Measurements from ENCODE around the gene ST7. TPM values are rescaled to one million over a fixed set of nuclear protein-coding genes. Genes with fewer than 3 reads are reported as not detected.
"Not testable (repeated sequence)": the region's sequence is repeated elsewhere in the genome, so short reads cannot be mapped to it uniquely, and the experiment has no call there.

Gene ST7
- polyA plus RNA-seq, 1 donor from 2014 or later, result 4.4 TPM

DNA sequence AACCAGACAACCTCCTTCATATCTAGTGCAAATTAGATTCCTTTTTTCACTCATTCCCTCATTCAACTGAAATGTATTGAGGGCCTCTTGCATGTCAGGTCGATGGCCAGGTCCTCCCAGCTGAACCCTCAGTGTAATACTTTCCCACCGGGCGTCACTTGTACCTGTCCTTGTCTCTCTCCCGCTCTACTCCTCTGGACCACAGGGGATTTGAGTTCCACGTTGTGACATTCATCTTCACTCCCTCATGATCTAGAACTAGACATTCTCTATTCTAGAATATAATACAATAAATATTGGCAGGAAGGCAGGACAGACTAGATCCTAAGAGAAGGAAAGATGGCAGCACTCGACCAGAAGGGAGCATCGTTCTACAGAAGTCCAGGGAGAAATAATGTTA, 285.6 kb downstream of the ST7 start:
- Mint-ChIP-seq H3K36me3 (peaks cover 7% of the 10 kb centered on the region), H3K4me3 (no peak overlapping the region), H3K9me3 (peaks cover 1 to 5% (median 2%) of the 10 kb centered on the region in 3 donors), H3K27me3 (peaks cover 2% of the 10 kb centered on the region), H3K4me1 (no peaks in the 10 kb centered on the region), H3K27ac (no peak overlapping the region)

DNA sequence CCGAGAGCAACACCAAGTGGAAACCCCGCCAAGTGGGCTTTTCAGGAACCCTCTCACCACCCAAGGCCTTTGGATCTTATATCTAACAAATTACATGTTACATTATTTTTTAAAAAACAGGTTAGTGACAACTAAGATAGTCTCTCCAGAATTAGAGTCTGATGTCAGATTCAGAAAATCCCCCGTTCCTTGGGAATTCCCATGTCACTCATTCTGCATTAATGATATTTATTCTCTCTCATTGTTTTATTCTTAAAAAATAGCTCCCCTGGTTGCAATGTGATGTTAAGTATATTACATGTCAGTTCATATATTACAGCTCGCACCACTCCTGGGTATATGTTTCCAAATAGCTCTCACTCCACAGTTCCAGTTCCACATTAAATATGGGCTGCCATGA, 287.8 kb downstream of the ST7 start:
- H3K36me3 Mint-ChIP-seq, result peaks cover 6% of the 10 kb centered on the region
- peaks cover 2% of the 10 kb centered on the region for H3K27me3 Mint-ChIP-seq
- no peak overlapping the region for H3K27ac Mint-ChIP-seq
- H3K9me3 Mint-ChIP-seq, result peaks cover 2 to 11% (median 3%) of the 10 kb centered on the region in 3 donors
- H3K4me3 Mint-ChIP-seq, result no peak overlapping the region
- H3K4me1 Mint-ChIP-seq, result no peaks in the 10 kb centered on the region

DNA sequence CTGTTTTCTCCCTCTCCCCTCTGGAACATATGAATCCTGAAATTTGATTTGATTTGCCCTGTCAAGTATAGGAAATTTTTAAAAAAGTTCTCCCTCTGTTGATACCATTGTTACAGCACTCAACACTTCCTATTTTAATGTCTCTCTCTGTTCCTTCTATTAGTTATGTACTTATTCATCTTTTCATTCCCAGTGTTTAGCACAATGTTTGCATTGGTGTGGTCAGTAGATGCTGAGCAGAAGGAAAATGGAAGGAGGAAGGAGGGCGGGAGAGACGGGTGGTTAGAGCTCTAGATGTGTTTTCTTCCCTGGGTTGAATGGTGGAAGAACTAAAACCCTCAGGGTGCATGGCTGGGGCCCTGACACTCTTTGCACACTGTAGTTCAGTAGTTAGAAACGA, 290.1 kb downstream of the ST7 start:
- H3K4me1 Mint-ChIP-seq, result no peaks in the 10 kb centered on the region
- peaks cover 2 to 8% (median 5%) of the 10 kb centered on the region in 3 donors for H3K9me3 Mint-ChIP-seq
- H3K36me3 Mint-ChIP-seq, result peaks cover 7% of the 10 kb centered on the region
- H3K27ac Mint-ChIP-seq, result no peak overlapping the region
- no peak overlapping the region for H3K4me3 Mint-ChIP-seq
- H3K27me3 Mint-ChIP-seq, result peaks cover 2% of the 10 kb centered on the region

GRCh38 chr7:117245703-117246102, 292.4 kb downstream of the ST7 start:
- not testable (repeated sequence) for H3K27ac Mint-ChIP-seq, H3K4me3 Mint-ChIP-seq, H3K36me3 Mint-ChIP-seq, H3K9me3 Mint-ChIP-seq, H3K27me3 Mint-ChIP-seq, H3K4me1 Mint-ChIP-seq

DNA sequence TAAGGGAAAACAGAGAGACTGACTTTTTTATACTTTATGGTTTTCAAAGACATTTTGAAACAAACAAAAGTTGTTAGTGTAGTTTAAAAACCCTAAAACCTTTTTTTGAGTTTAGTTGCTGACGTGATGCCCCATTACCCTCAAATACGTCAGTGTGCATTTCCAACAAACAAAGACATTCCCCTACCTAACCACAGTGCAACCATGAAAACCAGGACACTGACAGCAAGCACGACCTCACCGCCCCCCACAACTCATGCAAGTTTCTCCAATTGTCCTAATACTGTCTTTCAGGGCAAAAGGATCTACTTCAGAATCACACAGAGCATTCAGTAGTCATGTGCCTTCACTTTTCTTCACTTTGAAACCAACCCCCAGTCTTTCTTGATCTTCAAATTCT, 294.5 kb downstream of the ST7 start:
- H3K36me3 Mint-ChIP-seq, result peaks cover 4% of the 10 kb centered on the region
- peaks cover 5% of the 10 kb centered on the region for H3K27me3 Mint-ChIP-seq
- peaks cover 0 to 3% (median 0%) of the 10 kb centered on the region in 3 donors for H3K4me1 Mint-ChIP-seq
- peaks cover 5 to 8% (median 6%) of the 10 kb centered on the region in 3 donors for H3K9me3 Mint-ChIP-seq
- no peak overlapping the region for H3K4me3 Mint-ChIP-seq
- H3K27ac Mint-ChIP-seq, result no peak overlapping the region

- Mint-ChIP-seq H3K4me1 (peaks cover 0 to 3% (median 0%) of the 10 kb centered on the region in 3 donors), H3K36me3 (peaks cover 4% of the 10 kb centered on the region), H3K27ac (no peak overlapping the region), H3K9me3 (peaks cover 5 to 8% (median 6%) of the 10 kb centered on the region in 3 donors), H3K27me3 (peaks cover 6% of the 10 kb centered on the region), H3K4me3 (no peak overlapping the region)
Measured at GRCh38 chr7:117248829-117249228, 295.5 kb downstream of the ST7 start.

DNA sequence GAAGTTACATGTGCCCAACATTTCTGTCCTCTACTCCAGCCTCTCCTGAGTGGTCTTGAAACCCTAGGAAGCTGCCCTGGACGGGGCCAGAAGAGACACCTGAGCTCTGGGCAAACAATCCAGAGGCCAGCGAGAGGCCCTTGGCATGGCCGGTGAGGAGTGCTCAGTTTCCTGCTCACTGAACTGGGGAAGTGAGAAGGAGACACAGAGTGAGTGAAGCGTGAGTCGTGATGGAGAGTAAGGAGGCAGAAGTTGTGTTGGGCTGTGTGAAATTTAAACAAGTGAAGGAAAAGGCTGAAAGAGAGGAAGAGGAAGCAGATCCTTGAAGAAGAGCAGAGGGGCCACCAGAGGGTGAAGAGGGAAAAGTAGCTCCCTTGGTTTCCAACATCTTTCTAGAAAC, 296.4 kb downstream of the ST7 start:
- Mint-ChIP-seq H3K4me1 (peaks cover 0 to 3% (median 0%) of the 10 kb centered on the region in 3 donors), H3K27ac (no peak overlapping the region), H3K36me3 (peaks cover 4% of the 10 kb centered on the region), H3K4me3 (no peak overlapping the region), H3K9me3 (peaks cover 5 to 8% (median 6%) of the 10 kb centered on the region in 3 donors), H3K27me3 (peaks cover 6% of the 10 kb centered on the region)

DNA sequence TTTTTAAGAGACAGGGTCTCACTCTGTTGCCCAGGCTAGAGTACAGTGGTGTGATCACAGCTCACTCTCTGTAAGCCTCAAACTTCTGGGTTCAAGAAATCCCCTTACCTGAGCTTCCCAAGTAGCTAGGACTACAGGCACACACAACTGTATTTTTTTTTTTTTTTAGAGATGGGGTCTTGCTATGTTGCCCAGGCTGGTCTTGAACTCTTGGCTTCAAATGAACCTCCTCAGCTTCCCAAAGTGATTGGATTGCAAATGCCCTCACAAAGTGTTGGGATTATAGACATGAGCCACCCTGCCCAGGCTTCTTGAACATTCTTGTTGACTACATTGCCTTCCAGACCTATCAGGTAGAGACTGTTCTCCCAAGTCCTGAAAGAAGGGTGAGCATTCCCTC, 296.9 kb downstream of the ST7 start:
- peaks cover 5 to 8% (median 5%) of the 10 kb centered on the region in 3 donors for H3K9me3 Mint-ChIP-seq
- H3K36me3 Mint-ChIP-seq, result peaks cover 4% of the 10 kb centered on the region
- H3K27me3 Mint-ChIP-seq, result peaks cover 9% of the 10 kb centered on the region
- peaks cover 0 to 3% (median 0%) of the 10 kb centered on the region in 3 donors for H3K4me1 Mint-ChIP-seq
- no peak overlapping the region for H3K4me3 Mint-ChIP-seq
- no peak overlapping the region for H3K27ac Mint-ChIP-seq

GRCh38 chr7:117250801-117251200, 297.5 kb downstream of the ST7 start:
- no peak overlapping the region for H3K27ac Mint-ChIP-seq
- no peak overlapping the region for H3K4me3 Mint-ChIP-seq
- H3K27me3 Mint-ChIP-seq, result peaks cover 9% of the 10 kb centered on the region
- H3K9me3 Mint-ChIP-seq, result peaks cover 3 to 4% (median 4%) of the 10 kb centered on the region in 3 donors
- peaks cover 4% of the 10 kb centered on the region for H3K36me3 Mint-ChIP-seq
- H3K4me1 Mint-ChIP-seq, result peaks cover 0 to 3% (median 0%) of the 10 kb centered on the region in 3 donors

DNA sequence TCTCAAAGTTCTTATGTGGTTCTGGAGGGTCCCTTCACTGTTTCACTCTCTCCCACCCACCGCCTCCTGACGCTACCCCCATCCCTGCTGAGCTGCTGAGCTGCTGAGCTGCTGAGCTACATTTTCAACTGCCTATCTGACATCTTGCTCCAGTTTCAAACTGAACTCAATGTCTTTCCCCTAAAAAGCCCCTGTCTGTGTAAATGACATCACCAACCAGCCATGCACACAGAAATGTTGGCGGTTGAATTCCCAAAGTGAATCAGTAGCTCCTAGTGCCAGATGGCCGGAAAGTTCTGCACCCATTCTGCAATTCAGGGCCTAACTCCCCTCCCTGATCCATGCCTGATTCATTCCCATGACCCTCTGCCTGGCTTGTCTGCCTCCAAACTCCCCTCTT, 298.4 kb downstream of the ST7 start:
- peaks cover 0 to 3% (median 0%) of the 10 kb centered on the region in 3 donors for H3K4me1 Mint-ChIP-seq
- peaks cover 9% of the 10 kb centered on the region for H3K27me3 Mint-ChIP-seq
- no peak overlapping the region for H3K27ac Mint-ChIP-seq
- H3K36me3 Mint-ChIP-seq, result peaks cover 2% of the 10 kb centered on the region
- peaks cover 0 to 4% (median 0%) of the 10 kb centered on the region in 3 donors for H3K9me3 Mint-ChIP-seq
- no peak overlapping the region for H3K4me3 Mint-ChIP-seq

- Mint-ChIP-seq H3K27ac (no peak overlapping the region), H3K36me3 (no peaks in the 10 kb centered on the region), H3K4me1 (no peaks in the 10 kb centered on the region), H3K9me3 (no peaks in the 10 kb centered on the region), H3K27me3 (peaks cover 3% of the 10 kb centered on the region), H3K4me3 (no peak overlapping the region)
Measured at GRCh38 chr7:117259615-117260014, 306.3 kb downstream of the ST7 start.

DNA sequence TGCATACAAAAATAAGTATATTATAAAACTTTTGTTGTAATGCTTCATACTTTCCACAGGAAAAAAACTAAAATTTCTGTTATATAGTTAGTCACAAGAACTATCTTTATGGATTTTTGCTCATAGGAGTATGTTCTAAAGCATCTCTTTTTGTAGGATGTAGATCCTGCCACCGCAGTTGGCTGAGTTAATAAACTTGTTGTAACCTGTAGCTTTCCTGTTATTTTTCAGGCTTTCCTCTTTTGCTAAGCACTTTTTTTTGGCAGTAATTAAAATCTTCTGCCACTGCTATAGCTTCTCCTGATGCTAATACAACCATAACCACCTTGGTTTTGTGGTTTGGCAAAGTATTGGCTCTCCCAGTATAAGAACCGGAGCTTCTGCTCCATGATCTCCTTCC, 309.2 kb downstream of the ST7 start:
- Mint-ChIP-seq H3K27ac (no peak overlapping the region), H3K4me1 (no peaks in the 10 kb centered on the region), H3K4me3 (no peak overlapping the region), H3K9me3 (peaks cover 0 to 4% (median 0%) of the 10 kb centered on the region in 3 donors), H3K36me3 (no peaks in the 10 kb centered on the region), H3K27me3 (no peaks in the 10 kb centered on the region)

DNA sequence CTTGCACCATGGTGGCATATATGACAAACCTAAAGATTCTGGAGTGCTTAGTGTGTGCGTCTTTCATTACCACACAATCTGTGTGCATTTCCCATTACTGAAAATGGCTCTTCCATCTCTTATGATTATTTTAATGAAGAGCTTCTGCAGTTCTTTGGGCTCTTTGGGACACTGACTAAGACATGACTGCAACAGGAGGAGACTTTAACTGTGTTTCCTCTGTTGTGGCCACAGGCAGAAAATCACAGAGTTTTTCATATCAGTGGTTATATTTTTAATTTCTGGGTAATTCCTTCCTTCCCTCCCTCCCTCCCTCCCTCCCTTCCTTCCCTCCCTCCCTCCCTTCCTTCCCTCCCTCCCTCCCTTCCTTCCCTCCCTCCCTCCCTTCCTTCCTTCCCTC, 311.4 kb downstream of the ST7 start:
- Mint-ChIP-seq H3K36me3 (no peaks in the 10 kb centered on the region), H3K9me3 (peaks cover 0 to 4% (median 1%) of the 10 kb centered on the region in 3 donors), H3K4me1 (no peaks in the 10 kb centered on the region), H3K27ac (no peak overlapping the region), H3K4me3 (no peak overlapping the region), H3K27me3 (no peaks in the 10 kb centered on the region)

DNA sequence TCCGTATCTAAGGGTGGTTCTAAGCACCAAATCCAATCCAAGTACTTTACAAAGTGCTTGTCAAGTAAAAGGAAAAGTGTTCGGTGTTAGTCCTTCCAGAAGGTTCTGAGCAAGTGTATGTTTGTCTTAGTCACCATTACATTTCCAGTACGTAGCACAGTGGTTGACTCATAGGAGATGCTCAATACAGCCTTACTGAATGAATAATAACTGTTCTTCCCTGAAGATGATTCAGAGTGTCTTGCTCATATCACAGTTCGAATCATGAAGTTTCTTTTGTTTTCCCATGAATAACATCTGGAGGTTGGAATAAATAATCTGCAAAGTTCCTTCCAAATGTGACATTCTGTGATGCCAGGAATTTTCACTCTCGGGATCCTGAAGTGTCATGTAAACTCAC, 316.1 kb downstream of the ST7 start:
- H3K27ac Mint-ChIP-seq, result peak overlapping the region in 1 of 3 donors; percentile 19
- H3K9me3 Mint-ChIP-seq, result peaks cover 0 to 4% (median 1%) of the 10 kb centered on the region in 3 donors
- no peaks in the 10 kb centered on the region for H3K4me1 Mint-ChIP-seq

GRCh38 chr7:117269886-117270285, 316.6 kb downstream of the ST7 start:
- H3K4me1 Mint-ChIP-seq, result no peaks in the 10 kb centered on the region
- no peak overlapping the region for H3K4me3 Mint-ChIP-seq
- no peak overlapping the region for H3K27ac Mint-ChIP-seq
- peaks cover 0 to 4% (median 1%) of the 10 kb centered on the region in 3 donors for H3K9me3 Mint-ChIP-seq
- H3K27me3 Mint-ChIP-seq, result peaks cover 2% of the 10 kb centered on the region
- H3K36me3 Mint-ChIP-seq, result no peaks in the 10 kb centered on the region

More for the DNA sequence above, 316.1 kb downstream of the ST7 start:
- Mint-ChIP-seq H3K4me3 (no peak overlapping the region), H3K27me3 (peaks cover 2% of the 10 kb centered on the region), H3K36me3 (no peaks in the 10 kb centered on the region)

GRCh38 chr7:117270371-117270770, 317.1 kb downstream of the ST7 start:
- peaks cover 0 to 4% (median 1%) of the 10 kb centered on the region in 3 donors for H3K9me3 Mint-ChIP-seq
- H3K4me3 Mint-ChIP-seq, result no peak overlapping the region
- H3K36me3 Mint-ChIP-seq, result no peaks in the 10 kb centered on the region
- no peaks in the 10 kb centered on the region for H3K4me1 Mint-ChIP-seq
- no peak overlapping the region for H3K27ac Mint-ChIP-seq
- H3K27me3 Mint-ChIP-seq, result peaks cover 2% of the 10 kb centered on the region
